ENCODE results near the gene FRMD5.
"Not testable (repeated sequence)": the region's sequence is repeated elsewhere in the genome, so short reads cannot be mapped to it uniquely, and the experiment has no call there.

Gene FRMD5

DNA sequence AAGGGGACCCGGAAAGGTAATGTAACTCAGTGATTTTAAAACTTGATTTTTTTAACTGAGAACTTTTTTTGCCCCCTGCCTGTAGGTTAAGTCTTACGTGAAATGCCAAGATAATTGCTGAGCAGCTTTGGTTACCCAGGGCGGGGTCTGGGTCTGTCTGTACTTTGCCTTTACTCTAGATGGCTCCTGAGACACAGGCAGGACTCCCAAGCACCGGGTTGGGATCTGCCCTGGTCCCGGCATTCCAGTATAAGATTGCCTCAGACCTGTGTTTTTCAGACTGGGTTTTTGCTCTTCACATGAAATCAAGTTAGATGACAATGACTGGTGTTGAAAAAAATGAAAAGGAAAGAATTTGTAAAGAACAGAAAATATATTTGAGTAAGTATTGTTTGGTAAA is 328.0 kb downstream of the FRMD5 start:
- no peak overlapping the region for H3K4me3 ChIP-seq (ENCODE audit: low read depth, low read length)

DNA sequence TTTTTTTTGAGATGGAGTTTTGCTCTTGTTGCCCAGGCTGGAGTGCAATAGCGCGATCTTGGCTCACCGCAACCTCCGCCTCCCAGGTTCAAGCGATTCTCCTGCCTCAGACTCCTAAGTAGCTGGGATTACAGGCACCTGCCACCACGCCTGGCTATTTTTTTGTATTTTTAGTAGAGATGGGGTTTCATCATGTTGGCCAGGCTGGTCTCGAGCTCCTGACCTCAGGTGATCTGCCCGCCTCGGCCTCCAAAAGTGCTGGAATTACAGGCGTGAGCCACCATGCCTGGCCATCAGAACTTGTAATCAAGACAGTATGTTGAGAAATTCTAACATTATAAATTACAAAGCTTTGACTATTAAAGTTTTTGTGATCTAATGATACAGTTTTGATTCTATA is 328.4 kb downstream of the FRMD5 start:
- not testable (repeated sequence) for H3K4me3 ChIP-seq (ENCODE audit: low read depth, low read length)

DNA sequence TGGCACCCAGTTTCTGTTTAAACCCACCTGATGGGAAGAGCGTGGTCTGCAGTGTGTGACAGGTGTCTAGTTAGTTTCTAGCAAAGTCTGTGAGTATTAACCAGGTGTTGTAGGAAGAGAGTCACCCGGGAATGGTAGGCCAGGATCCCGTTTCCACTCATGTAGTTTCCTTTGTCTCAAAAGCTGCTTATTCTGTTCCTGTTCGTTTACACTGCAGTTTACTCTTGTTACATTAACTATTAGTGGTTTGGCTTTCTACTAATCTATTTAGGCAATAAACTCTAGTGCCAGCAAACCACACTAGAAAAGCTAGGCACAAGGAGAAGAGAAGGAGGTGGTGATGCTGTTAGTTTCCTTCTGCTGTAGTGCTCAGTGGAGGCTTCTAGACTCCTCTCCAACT is 335.5 kb downstream of the FRMD5 start:
- H3K4me3 ChIP-seq (ENCODE audit: low read depth, low read length), result no peak overlapping the region

DNA sequence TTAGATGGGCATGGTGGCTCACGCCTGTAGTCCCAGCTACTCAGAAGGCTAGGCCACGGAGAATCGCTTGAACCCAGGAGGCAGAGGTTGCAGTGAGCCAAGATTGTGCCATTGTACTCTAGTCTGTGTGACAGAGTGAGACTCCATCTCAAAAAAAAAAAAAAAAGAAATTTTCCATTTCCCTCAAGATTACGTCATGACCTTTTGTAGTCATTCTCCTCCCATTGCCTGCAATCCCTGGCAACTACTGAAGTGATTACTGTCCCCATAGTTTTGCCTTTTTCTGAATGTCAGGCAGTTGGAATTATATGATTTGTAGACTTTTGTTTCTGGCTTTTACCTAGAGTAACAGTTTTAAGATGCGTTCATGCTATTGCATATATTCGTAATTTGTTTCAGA is 340.3 kb downstream of the FRMD5 start:
- H3K4me3 ChIP-seq (ENCODE audit: low read depth, low read length), result no peak overlapping the region

DNA sequence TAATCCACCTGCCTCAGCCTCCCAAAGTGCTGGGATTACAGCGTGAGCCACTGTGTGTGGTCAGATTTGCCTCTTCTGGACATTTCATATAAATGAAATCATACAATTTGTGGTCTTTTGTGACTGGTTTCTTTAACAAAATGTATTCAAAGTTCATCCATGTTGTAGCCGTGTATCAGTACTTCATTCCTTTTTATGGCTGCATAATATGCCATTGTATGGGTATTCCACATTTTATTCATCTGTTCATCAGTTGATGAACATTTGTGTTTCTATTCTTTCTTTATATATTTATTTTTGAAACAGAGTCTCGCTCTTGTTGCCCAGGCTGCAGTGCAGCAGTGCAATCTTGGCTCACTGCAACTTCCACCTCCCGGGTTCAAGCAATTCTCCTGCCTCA is 342.5 kb downstream of the FRMD5 start:
- H3K4me3 ChIP-seq (ENCODE audit: low read depth, low read length), result no peak overlapping the region

DNA sequence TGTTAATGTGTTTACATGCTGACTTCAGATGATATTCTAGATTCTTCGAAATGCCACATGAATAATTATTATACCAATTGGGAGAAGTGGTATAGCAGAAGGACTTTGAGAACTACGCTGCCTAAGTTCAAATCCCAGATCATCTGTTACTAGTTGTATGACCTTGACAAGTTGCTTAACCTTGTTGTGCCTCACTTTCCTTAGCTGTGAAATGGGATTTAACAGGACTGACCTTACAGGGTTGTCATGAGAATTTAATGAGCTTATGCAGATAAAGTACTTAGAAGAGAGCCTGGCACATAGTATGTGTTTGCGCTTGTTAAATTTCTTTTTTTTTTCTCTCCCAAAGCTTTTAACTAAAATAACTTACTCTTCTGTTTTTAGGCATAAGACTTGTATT is 343.8 kb downstream of the FRMD5 start:
- no peak overlapping the region for H3K4me3 ChIP-seq (ENCODE audit: low read depth, low read length)

DNA sequence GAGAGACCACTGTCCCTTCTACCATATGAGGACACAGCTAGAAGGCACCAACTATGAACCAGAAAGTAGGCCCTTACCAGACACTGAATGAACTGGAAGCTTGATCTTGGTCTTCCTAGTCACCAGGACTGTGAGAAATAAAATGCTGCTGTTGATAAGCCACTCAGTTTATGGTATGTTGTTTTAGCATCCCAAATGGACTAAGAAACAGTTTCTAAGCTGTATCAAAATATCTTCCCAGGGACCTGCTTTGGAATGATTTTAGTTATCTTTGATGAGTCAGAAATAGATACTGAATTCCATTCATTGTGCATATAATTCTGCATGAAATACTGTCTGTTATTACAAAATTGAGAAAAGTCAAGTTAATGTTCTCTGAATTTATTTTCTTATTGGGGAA is 349.6 kb downstream of the FRMD5 start:
- no peak overlapping the region for H3K4me3 ChIP-seq (ENCODE audit: low read depth, low read length)

DNA sequence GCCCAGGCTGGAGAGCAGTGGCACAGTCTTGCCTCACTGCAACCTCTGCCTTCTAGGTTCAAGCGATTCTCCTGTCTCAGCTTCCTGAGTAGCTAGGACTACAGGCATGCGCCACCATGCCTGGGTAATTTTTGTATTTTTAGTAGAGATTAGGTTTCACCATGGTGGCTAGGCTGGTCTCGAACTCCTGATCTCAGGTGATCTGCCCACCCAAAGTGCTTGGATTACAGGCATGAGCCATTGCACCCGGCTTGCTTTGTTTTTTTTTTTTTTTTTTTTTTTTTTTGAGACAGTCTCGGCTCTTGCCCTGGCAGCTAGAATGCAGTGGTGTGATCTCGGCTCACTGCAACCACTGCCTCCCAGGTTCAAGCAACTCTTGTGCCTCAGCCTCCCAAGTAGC is 362.6 kb downstream of the FRMD5 start:
- H3K4me3 ChIP-seq (ENCODE audit: low read depth, low read length), result not testable (repeated sequence)

DNA sequence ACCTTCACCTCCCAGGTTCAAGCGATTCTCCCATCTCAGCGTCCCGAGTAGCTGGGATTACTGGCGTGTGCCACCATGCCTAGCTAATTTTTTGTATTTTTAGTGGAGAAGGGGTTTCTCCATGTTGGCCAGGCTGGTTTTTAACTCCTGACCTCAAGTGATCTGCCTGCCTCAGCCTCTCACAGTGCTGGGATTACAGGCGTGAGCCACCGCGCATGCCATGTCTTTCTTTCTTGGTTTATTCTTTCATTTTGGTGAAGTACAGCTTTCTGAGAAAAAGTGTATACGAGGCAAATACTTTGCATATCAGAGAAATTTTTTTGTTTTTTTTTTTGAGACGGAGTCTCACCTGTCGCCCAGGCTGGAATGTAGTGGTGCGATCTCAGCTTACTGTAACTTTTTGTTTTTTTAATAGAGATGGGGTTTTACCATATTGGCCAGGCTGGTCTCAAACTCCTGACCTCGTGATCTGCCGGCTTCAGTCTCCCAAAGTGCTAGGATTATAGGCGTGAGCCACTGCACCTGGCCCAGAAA is 363.5 kb downstream of the FRMD5 start:
- not testable (repeated sequence) for H3K4me3 ChIP-seq (ENCODE audit: low read depth, low read length)

DNA sequence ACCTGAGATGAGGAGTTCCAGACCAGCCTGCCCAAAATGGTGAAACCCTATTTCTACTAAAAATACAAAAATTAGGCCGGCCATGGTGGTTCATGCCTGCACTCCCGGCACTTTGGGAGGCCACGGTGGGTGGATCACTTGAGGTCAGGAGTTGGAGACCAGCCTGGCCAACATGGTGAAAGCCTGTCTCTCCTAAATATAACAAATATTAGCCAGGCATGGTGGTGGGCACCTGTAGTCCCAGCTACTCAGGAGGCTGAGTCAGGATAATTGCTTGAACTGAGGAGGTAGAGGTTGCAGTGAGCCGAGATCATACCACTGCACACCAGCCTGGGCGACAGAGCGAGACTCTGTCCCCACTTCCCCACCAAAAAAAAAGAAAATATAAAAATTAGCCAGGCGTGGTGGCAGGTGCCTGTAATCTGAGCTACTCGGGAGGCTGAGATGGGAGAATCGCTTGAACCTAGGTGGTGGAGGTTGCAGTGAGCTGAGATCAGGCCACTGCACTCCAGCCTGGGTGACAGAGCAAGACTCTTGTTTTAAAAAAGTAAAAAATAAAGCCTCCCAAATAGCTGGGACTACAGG is 364.3 kb downstream of the FRMD5 start:
- H3K4me3 ChIP-seq (ENCODE audit: low read depth, low read length), result not testable (repeated sequence)

DNA sequence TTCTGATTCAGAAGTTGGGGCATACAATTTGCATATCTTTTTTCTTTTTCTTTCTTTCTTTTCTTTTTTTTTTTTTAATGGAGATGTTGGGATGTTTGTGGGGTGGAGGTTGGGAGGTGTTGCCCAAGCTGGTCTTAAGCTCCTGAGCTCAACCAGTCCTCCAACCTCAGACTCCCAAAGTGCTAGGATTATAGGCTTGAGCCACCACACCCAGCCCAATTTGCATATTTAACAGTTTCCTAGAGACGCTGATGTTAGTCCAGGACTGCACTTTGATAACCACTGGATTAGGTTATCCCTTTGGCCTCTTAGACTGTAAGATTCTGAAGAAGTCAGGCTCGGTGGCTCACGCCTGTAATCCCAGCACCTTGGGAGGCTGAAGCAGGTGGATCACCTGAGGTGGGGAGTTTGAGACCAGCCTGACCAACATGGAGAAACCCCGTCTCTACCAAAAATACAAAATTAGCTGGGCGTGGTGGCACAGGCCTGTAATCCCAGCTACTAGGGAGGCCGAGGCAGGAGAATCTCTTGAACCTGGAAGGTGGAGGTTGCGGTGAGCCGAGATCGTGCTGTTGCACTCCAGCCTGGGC is 365.0 kb downstream of the FRMD5 start:
- H3K4me3 ChIP-seq (ENCODE audit: low read depth, low read length), result not testable (repeated sequence)

DNA sequence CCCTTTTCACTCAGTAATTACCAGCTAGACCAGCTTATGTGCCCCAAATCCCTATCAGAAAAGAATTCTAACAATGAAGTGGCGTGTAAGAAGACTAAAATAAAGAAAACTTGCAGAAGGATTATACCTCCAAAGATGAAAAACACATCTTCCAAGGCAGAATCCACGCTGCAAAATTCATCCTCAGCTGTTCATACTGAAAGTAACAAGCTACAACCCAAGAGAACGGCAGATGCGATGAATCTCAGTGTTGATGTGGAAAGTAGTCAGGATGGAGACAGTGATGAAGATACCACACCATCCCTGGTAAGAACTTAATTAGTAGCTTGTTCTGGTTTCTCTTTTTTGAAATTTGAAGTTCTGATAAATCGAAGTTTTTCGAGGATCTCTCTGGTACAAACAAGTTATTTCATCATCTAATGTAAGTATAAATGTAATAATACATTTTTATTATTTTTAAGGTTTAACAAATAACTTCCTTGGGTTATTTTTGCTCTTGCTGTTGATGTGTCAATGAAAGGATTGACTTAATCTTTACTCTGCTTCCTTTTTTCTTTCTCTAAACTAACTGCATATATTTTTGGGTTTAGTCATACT is 366.9 kb downstream of the FRMD5 start:
- H3K4me3 ChIP-seq (ENCODE audit: low read depth, low read length), result no peak overlapping the region

DNA sequence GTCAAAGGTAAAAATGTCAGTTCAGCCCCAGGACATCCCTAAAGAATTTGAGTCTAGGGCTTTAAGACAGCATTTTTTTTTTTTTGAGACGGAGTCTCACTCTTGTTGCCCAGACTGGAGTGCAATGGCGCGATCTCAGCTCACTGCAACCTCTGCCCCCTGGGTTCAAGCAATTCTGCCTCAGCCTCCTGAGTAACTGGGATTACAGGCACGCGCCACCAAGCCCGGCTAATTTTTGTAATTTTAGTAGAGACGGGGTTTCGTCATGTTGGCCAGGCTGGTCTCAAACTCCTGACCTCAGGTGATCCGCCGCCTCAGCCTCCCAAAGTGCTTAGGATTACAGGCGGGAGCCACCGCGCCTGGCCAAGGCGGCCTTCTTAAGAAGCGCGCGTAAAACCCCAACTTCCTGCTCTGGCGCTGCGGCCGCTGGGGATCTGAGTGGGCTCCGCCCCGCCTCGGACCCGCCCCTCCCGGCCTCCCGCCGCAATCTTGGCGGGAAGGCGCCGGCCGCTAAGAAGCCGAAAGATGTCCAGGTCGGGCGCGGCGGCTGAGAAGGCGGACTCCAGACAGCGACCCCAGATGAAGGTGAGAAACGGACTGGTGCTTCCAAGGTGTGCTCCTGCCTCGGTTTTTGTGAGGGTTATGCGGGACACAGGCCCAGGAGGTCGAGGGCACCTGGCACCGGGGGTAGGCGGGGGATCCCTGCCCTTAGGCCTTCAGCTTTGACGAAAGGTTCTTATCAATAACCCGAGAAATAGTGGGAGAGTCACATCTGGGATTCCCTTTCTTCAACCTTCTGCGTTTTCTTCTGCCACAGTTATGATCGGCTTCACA is 368.3 kb downstream of the FRMD5 start, which contains the start of gene WDR76:
Gene WDR76 (plus strand): TSS at position 495 of the 834 bp plus-strand sequence. CDS start 31 bp downstream, at position 526.
- H3K4me3 ChIP-seq (ENCODE audit: low read depth, low read length), result peak within 1 kb of the TSS; percentile 45

DNA sequence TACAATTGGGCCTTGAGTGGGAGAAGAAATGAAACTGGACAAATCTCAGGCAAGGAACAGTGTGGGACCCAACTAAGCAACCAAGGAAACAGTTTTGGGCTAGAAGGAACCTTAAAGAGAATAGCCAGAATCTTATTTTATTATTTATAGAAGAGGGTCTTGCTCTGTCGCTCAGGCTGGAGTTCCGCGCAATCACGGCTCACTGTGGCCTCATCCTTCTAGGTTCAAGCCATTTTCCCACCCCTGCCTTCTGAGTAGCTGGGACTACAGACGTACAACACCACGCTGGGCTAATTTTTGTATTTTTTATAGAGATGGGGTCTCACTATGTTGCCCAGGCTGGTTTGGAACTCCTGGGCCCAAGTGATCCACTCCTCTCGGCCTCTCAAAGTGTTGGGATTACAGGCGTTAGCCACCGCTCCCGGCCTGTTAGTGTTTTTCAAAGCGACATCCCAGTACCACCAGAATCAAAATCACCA is 369.0 kb downstream of the FRMD5 start:
- H3K4me3 ChIP-seq (ENCODE audit: low read depth, low read length), result no peak overlapping the region

DNA sequence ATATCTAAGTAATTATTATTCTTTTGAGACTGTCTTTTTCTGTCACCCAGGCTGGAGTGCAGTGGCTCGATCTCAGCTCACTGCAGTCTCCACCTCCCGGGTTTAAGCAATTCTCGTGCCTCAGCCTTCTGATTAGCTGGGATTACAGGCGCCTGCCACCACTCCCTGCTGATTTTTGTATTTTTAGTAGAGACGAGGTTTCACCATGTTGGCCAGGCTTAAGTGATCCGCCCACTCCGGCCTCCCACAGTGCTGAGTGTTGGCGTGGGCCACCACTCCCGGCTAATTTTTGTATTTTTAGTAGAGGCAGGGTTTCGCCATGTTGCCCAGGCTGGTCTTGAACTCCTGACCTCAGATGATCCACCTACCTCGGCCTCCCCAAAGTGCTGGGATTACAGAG is 369.8 kb downstream of the FRMD5 start:
- not testable (repeated sequence) for H3K4me3 ChIP-seq (ENCODE audit: low read depth, low read length)

DNA sequence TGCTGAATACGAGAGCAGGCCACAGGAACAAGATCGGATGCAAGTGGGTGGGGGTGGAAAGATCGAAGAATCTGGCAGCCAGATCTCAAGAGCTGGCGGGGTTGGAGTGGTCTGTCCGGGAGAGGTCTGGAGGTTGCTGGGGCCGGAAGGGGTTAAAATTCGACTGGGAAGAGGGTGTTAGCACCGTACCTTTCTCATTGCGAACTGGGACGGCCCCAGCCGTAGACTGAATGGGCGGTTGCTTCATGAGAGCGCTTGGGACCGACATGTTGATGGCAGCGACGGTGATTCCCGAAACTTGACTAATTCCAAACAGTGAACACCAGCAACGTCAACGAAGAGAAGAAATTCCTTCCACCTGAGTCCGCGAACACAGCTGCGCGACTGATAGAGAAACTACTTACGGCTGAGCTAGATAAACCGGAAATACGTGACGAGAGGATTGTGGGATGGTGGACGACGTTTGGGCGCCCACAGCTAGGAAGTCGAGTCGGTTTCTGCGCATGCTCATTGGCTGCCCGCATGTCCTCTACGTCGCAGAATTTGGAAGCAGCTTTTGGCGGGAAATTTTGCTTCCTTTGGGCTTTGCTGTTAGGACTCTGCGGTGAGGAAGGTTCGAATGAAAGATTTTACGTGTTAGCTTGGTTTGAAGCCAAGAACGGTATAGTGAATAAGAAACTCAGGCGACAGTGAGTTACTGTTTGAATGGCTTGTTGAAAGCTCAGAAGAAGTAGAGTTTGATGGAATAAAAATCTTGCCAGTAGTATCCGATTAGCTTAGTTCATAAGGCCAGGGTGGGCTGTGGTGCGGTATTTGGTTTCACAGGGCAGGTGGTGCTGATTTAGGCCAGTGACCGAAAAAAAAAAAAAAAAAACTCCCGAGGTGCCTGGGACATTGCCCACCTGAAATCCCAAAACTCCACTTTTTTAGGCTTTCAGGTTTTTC is 370.5 kb downstream of the FRMD5 start, which contains the start of gene MFAP1:
Gene MFAP1 (minus strand): TSS at position 389 of the 945 bp plus-strand sequence. CDS start 121 bp downstream, at position 268.
- peak within 1 kb of the TSS; percentile 86 for H3K4me3 ChIP-seq (ENCODE audit: low read depth, low read length)

DNA sequence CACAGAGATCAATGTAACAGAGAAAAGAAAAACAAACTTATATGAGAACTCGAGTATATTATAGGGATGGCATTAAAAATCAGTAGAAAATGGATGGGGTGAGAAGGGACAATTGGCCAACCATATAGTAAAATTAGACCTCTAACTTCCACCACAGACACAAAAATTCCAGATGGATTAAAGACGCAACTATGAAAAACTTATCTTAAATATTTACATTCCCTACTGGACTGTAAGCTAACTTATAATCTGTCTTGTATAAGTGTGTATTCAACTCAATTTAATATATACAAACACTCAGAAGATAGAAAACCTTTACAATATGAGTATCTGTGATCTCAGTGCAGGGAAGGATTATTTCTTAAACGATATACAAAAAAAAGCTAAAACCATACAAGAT is 373.6 kb downstream of the FRMD5 start:
- H3K4me3 ChIP-seq (ENCODE audit: low read depth, low read length), result no peak overlapping the region
